ENCODE data around the gene B4GALT2. TPM values are rescaled to one million over a fixed set of nuclear protein-coding genes. Genes with fewer than 3 reads are reported as not detected.

The B4GALT2 gene
- total RNA-seq, 1 experiment from 2014 or later = 70.9 TPM

- Histone ChIP-seq H3K14ac (ENCODE audit: insufficient read depth, low read length) (no peak overlapping the region), H2BK20ac (ENCODE audit: low read depth, low read length, poor library complexity, severe bottlenecking) (no peak overlapping the region), H2AFZ (ENCODE audit: low read length) (no peak overlapping the region), H3K23me2 (ENCODE audit: insufficient read length, low read depth, low read length, poor library complexity, severe bottlenecking) (peaks cover 9% of the 10 kb centered on the region), H3K79me2 (ENCODE audit: insufficient read depth, low read length) (no peaks in the 10 kb centered on the region), H3T11ph (ENCODE audit: low read length) (no peak overlapping the region), H4K8ac (replicated peaks; ENCODE audit: insufficient read length, low read depth, low read length) (no peak overlapping the region), H3K9me3 (ENCODE audit: control insufficient read depth, low read depth, low read length) (no peaks in the 10 kb centered on the region), H3K4ac (ENCODE audit: low read depth, low read length) (no peak overlapping the region), H2BK5ac (ENCODE audit: insufficient read length, low read length) (no peak overlapping the region), H3K18ac (ENCODE audit: insufficient read length, low read depth, low read length) (no peak overlapping the region), H3K27ac (ENCODE audit: insufficient read length, low read depth, low read length) (no peak overlapping the region), H3K9ac (ENCODE audit: extremely low read depth, insufficient read length, low read length) (no peak overlapping the region), H4K20me1 (ENCODE audit: control insufficient read depth, insufficient read depth, insufficient read length) (no peaks in the 10 kb centered on the region), H4K5ac (ENCODE audit: insufficient read length, low read depth, low read length) (no peak overlapping the region), H2BK120ac (ENCODE audit: low read depth, low read length, poor library complexity, severe bottlenecking) (no peak overlapping the region), H4K91ac (ENCODE audit: insufficient read length, low read depth, low read length) (no peak overlapping the region), H3K23ac (ENCODE audit: insufficient read length, low read depth, low read length) (no peak overlapping the region), H3K4me1 (ENCODE audit: insufficient read depth, low read length) (peaks cover 2% of the 10 kb centered on the region; the same call in 1 of the 2 replicates), H3K4me2 (ENCODE audit: insufficient read depth, insufficient read length, low read length) (no peak overlapping the region), H3K79me1 (ENCODE audit: insufficient read depth, low read depth, low read length, poor library complexity, severe bottlenecking) (no peaks in the 10 kb centered on the region), H2BK12ac (ENCODE audit: insufficient read length, low read depth, low read length) (no peak overlapping the region), H2AK5ac (ENCODE audit: insufficient read length, low read length) (no peak overlapping the region), H3K27me3 (ENCODE audit: insufficient read depth, low read length) (no peaks in the 10 kb centered on the region), H3K56ac (ENCODE audit: insufficient read length, low read depth, low read length) (no peak overlapping the region), H2BK15ac (ENCODE audit: low read depth, low read length) (no peak overlapping the region)
- Mint-ChIP-seq H3K27ac (no peak overlapping the region), H3K4me3 (no peak overlapping the region), H3K4me1 (peaks cover 38 to 42% of the 10 kb centered on the region in 2 experiments), H3K36me3 (ENCODE audit: insufficient read depth in 1 of 3, low read depth in 3 of 3) (peaks cover 0 to 6% (median 0%) of the 10 kb centered on the region in 3 experiments; a peak in 3 of 7 replicates), H3K27me3 (ENCODE audit: low read depth) (no peaks in the 10 kb centered on the region; the same call in 1 of the 2 replicates), H3K9me3 (no peaks in the 10 kb centered on the region)
- WGBS (ENCODE audit: extremely low coverage, insufficient read length, low lambda C conversion rate) = no CpG with 5 or more reads among the region's 3 CpGs
- DNase-seq = no peak
- TF ChIP-seq, protein P1, sequence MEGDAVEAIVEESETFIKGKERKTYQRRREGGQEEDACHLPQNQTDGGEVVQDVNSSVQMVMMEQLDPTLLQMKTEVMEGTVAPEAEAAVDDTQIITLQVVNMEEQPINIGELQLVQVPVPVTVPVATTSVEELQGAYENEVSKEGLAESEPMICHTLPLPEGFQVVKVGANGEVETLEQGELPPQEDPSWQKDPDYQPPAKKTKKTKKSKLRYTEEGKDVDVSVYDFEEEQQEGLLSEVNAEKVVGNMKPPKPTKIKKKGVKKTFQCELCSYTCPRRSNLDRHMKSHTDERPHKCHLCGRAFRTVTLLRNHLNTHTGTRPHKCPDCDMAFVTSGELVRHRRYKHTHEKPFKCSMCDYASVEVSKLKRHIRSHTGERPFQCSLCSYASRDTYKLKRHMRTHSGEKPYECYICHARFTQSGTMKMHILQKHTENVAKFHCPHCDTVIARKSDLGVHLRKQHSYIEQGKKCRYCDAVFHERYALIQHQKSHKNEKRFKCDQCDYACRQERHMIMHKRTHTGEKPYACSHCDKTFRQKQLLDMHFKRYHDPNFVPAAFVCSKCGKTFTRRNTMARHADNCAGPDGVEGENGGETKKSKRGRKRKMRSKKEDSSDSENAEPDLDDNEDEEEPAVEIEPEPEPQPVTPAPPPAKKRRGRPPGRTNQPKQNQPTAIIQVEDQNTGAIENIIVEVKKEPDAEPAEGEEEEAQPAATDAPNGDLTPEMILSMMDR (conservative IDR thresholded peaks at IDR 0.05) = no peak
These were observed 36.6 kb upstream of the B4GALT2 start for GRCh38 chr1:43942411-43942810.
